HAP-1 (cell line): Measurements from ENCODE around the gene HMCN1.

Source experiments
- DNase-seq, 2 experiments: peaks; one replicate each; pipeline ENCODE4 v3.0.0-alpha.2; 2016 to 2020; ENCODE audit warnings: low spot score in 2 of 2
- H3K27me3 ChIP-seq: fragments of 250-450 bp; sonication (Bioruptor Pico); 2 replicates; pipeline ENCODE4 v1.5.1; 2020; ENCODE audit warnings: low read depth, mild to moderate bottlenecking, moderate library complexity
- H3K36me3 ChIP-seq: fragments of 250-450 bp; sonication (Bioruptor Pico); replicated peaks from 2 replicates; pipeline ENCODE4 v1.5.1; 2020; ENCODE audit warnings: mild to moderate bottlenecking
- H3K4me1 ChIP-seq: fragments of 250-450 bp; sonication (Bioruptor Pico); 2 replicates; pipeline ENCODE4 v1.5.1; 2020; ENCODE audit warnings: mild to moderate bottlenecking
- H3K4me3 ChIP-seq: fragments of 250-450 bp; sonication (Bioruptor Pico); 2 replicates; pipeline ENCODE4 v1.5.1; 2020; ENCODE audit warnings: mild to moderate bottlenecking, moderate library complexity
- H3K9me3 ChIP-seq: fragments of 250-450 bp; sonication (Bioruptor Pico); 2 replicates; pipeline ENCODE4 v1.5.1; 2020; ENCODE audit warnings: mild to moderate bottlenecking, moderate library complexity
- in situ Hi-C: fragments of 300-500 bp; cut with MboI; formaldehyde crosslinking; loops from 3 replicates; pipeline ENCODE4 v1.14.3; 2020; ENCODE audit warnings: low sequenced_read_pairs, inconsistent platforms, mixed read lengths

HMCN1 gene

GRCh38 chr1:185850366-185850765 lies 116.2 kb downstream of the HMCN1 start:
- Histone ChIP-seq H3K4me1 (peaks cover 27% of the 10 kb centered on the region), H3K9me3 (no peaks in the 10 kb centered on the region), H3K27me3 (no peaks in the 10 kb centered on the region), H3K4me3 (no peak overlapping the region), H3K36me3 (no peaks in the 10 kb centered on the region)
- in situ Hi-C loops: no loop called here
- DNase-seq: no peak

- DNase-seq: no peak
- H3K9me3 ChIP-seq: no peaks in the 10 kb centered on the region
- no peak overlapping the region for H3K4me3 ChIP-seq
- H3K27me3 ChIP-seq: no peaks in the 10 kb centered on the region
- H3K4me1 ChIP-seq: peaks cover 33% of the 10 kb centered on the region
- in situ Hi-C loops: no loop called here
- H3K36me3 ChIP-seq: no peaks in the 10 kb centered on the region
Measured at GRCh38 chr1:185853739-185854138, 119.5 kb downstream of the HMCN1 start.

GRCh38 chr1:185856482-185856881 lies 122.3 kb downstream of the HMCN1 start:
- Histone ChIP-seq H3K4me1 (peaks cover 21% of the 10 kb centered on the region), H3K27me3 (no peaks in the 10 kb centered on the region), H3K4me3 (no peak overlapping the region), H3K9me3 (no peaks in the 10 kb centered on the region), H3K36me3 (no peaks in the 10 kb centered on the region)
- no peak for DNase-seq
- in situ Hi-C loops: no loop called here

GRCh38 chr1:185857442-185857841 lies 123.3 kb downstream of the HMCN1 start:
- no peaks in the 10 kb centered on the region for H3K9me3 ChIP-seq
- peak; percentile 35 to 52 for DNase-seq
- H3K4me1 ChIP-seq: peaks cover 28% of the 10 kb centered on the region
- H3K4me3 ChIP-seq: no peak overlapping the region
- in situ Hi-C loops: no loop called here
- no peaks in the 10 kb centered on the region for H3K36me3 ChIP-seq
- no peaks in the 10 kb centered on the region for H3K27me3 ChIP-seq

GRCh38 chr1:185860311-185860710 lies 126.1 kb downstream of the HMCN1 start:
- no peaks in the 10 kb centered on the region for H3K9me3 ChIP-seq
- no peak overlapping the region for H3K4me3 ChIP-seq
- in situ Hi-C loops: no loop called here
- no peaks in the 10 kb centered on the region for H3K36me3 ChIP-seq
- peaks cover 28% of the 10 kb centered on the region for H3K4me1 ChIP-seq
- no peaks in the 10 kb centered on the region for H3K27me3 ChIP-seq
- no peak for DNase-seq

- DNase-seq: no peak
- in situ Hi-C loops: no loop called here
- Histone ChIP-seq H3K36me3 (no peaks in the 10 kb centered on the region), H3K4me3 (no peak overlapping the region), H3K9me3 (no peaks in the 10 kb centered on the region), H3K27me3 (no peaks in the 10 kb centered on the region), H3K4me1 (peaks cover 28% of the 10 kb centered on the region)
Measured at GRCh38 chr1:185860859-185861258, 126.7 kb downstream of the HMCN1 start.

GRCh38 chr1:185861630-185862029 lies 127.4 kb downstream of the HMCN1 start:
- Histone ChIP-seq H3K9me3 (no peaks in the 10 kb centered on the region), H3K4me1 (peaks cover 28% of the 10 kb centered on the region), H3K36me3 (no peaks in the 10 kb centered on the region), H3K4me3 (no peak overlapping the region), H3K27me3 (no peaks in the 10 kb centered on the region)
- peak in 1 of 2 experiments; percentile 55 for DNase-seq
- in situ Hi-C loops: no loop called here

- no peaks in the 10 kb centered on the region for H3K27me3 ChIP-seq
- no peaks in the 10 kb centered on the region for H3K9me3 ChIP-seq
- H3K4me1 ChIP-seq: peaks cover 22% of the 10 kb centered on the region
- DNase-seq: no peak
- in situ Hi-C loops: no loop called here
- no peaks in the 10 kb centered on the region for H3K36me3 ChIP-seq
- no peak overlapping the region for H3K4me3 ChIP-seq
Measured at GRCh38 chr1:185862235-185862634, 128.0 kb downstream of the HMCN1 start.

- peaks cover 12% of the 10 kb centered on the region for H3K4me1 ChIP-seq
- in situ Hi-C loops: no loop called here
- no peaks in the 10 kb centered on the region for H3K27me3 ChIP-seq
- no peak overlapping the region for H3K4me3 ChIP-seq
- H3K9me3 ChIP-seq: no peaks in the 10 kb centered on the region
- no peak for DNase-seq
- no peaks in the 10 kb centered on the region for H3K36me3 ChIP-seq
Measured at GRCh38 chr1:185864331-185864730, 130.1 kb downstream of the HMCN1 start.

GRCh38 chr1:185864889-185865517 lies 130.8 kb downstream of the HMCN1 start:
- no peak for DNase-seq
- Histone ChIP-seq H3K4me1 (peaks cover 12% of the 10 kb centered on the region), H3K36me3 (no peaks in the 10 kb centered on the region), H3K9me3 (no peaks in the 10 kb centered on the region), H3K27me3 (no peaks in the 10 kb centered on the region), H3K4me3 (no peak overlapping the region)
- in situ Hi-C loops: no loop called here

GRCh38 chr1:185869590-185869989 lies 135.4 kb downstream of the HMCN1 start:
- in situ Hi-C loops: no loop called here
- H3K4me1 ChIP-seq: no peaks in the 10 kb centered on the region
- DNase-seq: no peak

GRCh38 chr1:185871627-185872150 lies 137.5 kb downstream of the HMCN1 start:
- no peak for DNase-seq
- in situ Hi-C loops: no loop called here
- Histone ChIP-seq H3K27me3 (peaks cover 4% of the 10 kb centered on the region; the same call in 1 of the 2 replicates), H3K4me3 (no peak overlapping the region), H3K4me1 (no peaks in the 10 kb centered on the region), H3K9me3 (no peaks in the 10 kb centered on the region), H3K36me3 (no peaks in the 10 kb centered on the region)

More at GRCh38 chr1:185869590-185869989, 135.4 kb downstream of the HMCN1 start:
- Histone ChIP-seq H3K36me3 (no peaks in the 10 kb centered on the region), H3K27me3 (no peaks in the 10 kb centered on the region), H3K9me3 (no peaks in the 10 kb centered on the region), H3K4me3 (no peak overlapping the region)

GRCh38 chr1:185874246-185874645 lies 140.1 kb downstream of the HMCN1 start:
- Histone ChIP-seq H3K4me3 (no peak overlapping the region), H3K36me3 (no peaks in the 10 kb centered on the region), H3K4me1 (no peaks in the 10 kb centered on the region), H3K27me3 (peaks cover 4% of the 10 kb centered on the region; the same call in 1 of the 2 replicates), H3K9me3 (no peaks in the 10 kb centered on the region)
- DNase-seq: no peak
- in situ Hi-C loops: no loop called here

GRCh38 chr1:185880330-185880729 lies 146.1 kb downstream of the HMCN1 start:
- Histone ChIP-seq H3K27me3 (peaks cover 2% of the 10 kb centered on the region; the same call in 1 of the 2 replicates), H3K9me3 (no peaks in the 10 kb centered on the region; the same call in 1 of the 2 replicates), H3K4me3 (no peak overlapping the region), H3K36me3 (no peaks in the 10 kb centered on the region), H3K4me1 (no peaks in the 10 kb centered on the region)
- in situ Hi-C loops: no loop called here
- no peak for DNase-seq
